BE2C (cell line): ENCODE data around the gene RPS17.

Source experiments
- DNase-seq: peaks from one replicate; pipeline ENCODE4 v3.0.0-alpha.2; 2020
- H3K27me3 ChIP-seq: fragments of 250-450 bp; sonication (Bioruptor Pico); 2 replicates; pipeline ENCODE4 v1.5.1; 2020; ENCODE audit warnings: mild to moderate bottlenecking
- H3K36me3 ChIP-seq: fragments of 250-450 bp; sonication (Bioruptor Pico); 2 replicates; pipeline ENCODE4 v1.5.1; 2020; ENCODE audit warnings: mild to moderate bottlenecking
- H3K4me1 ChIP-seq: fragments of 250-450 bp; sonication (Bioruptor Pico); 2 replicates; pipeline ENCODE4 v1.5.1; 2020
- H3K4me3 ChIP-seq: 2 replicates; pipeline ENCODE4 v1.5.1; 2011; ENCODE audit warnings: low read depth, low read length
- H3K9me3 ChIP-seq: fragments of 250-450 bp; sonication (Bioruptor Pico); 2 replicates; pipeline ENCODE4 v1.5.1; 2020
- TF ChIP-seq, protein P1 (sequence below): IDR thresholded peaks from 2 replicates; pipeline ENCODE4 v1.5.1; 2012; ENCODE audit warnings: mild to moderate bottlenecking, low read depth, low read length

RPS17 gene

DNA sequence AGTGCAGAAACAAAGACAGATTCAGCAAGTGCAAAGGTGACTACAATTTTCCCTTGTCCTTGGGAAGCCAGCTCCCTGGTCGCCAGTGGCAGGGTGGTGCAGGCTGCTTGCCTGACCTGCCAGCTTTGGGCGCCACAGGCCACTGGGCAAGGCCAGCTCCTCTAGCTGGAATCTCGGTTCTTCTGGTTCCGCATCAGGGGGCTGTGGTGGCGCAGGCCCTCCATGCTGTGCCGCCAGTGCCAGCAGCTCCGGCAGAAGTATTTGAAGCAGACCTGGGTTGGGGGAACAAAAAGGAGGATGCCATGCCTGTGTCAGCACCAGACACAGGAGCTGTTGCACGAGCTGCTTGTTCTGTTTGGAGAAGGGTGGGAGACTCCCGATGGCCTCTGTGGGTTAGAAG, 4.2 kb upstream of the RPS17 start:
- DNase-seq, result no peak
- Histone ChIP-seq H3K27me3 (no peaks in the 10 kb centered on the region), H3K4me1 (no peaks in the 10 kb centered on the region), H3K4me3 (no peak overlapping the region), H3K36me3 (peaks cover 6% of the 10 kb centered on the region), H3K9me3 (no peaks in the 10 kb centered on the region)
- TF ChIP-seq, protein P1, sequence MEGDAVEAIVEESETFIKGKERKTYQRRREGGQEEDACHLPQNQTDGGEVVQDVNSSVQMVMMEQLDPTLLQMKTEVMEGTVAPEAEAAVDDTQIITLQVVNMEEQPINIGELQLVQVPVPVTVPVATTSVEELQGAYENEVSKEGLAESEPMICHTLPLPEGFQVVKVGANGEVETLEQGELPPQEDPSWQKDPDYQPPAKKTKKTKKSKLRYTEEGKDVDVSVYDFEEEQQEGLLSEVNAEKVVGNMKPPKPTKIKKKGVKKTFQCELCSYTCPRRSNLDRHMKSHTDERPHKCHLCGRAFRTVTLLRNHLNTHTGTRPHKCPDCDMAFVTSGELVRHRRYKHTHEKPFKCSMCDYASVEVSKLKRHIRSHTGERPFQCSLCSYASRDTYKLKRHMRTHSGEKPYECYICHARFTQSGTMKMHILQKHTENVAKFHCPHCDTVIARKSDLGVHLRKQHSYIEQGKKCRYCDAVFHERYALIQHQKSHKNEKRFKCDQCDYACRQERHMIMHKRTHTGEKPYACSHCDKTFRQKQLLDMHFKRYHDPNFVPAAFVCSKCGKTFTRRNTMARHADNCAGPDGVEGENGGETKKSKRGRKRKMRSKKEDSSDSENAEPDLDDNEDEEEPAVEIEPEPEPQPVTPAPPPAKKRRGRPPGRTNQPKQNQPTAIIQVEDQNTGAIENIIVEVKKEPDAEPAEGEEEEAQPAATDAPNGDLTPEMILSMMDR, result no peak

DNA sequence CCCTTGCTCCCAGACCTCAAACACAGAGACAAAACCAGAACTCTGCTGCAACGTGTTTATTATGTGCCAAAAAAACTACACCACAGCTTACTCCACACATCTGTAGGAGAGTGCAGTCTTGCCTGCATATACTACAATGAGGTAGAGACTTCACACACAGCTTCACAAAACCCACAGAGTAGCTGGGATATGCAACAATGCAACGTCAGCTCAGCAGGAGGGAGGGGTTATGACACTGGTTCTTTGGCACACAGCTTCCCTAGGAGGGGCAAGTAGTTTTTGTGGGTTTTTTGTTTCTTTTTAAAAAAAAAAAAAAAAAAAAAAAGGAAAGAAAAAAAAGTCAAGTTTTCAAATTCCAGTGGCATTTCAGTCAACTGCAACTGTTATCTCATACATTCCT, 2.9 kb upstream of the RPS17 start:
- peaks cover 18% of the 10 kb centered on the region for H3K36me3 ChIP-seq
- H3K27me3 ChIP-seq, result no peaks in the 10 kb centered on the region
- TF ChIP-seq, protein P1, result no peak
- H3K4me3 ChIP-seq, result no peak overlapping the region
- no peaks in the 10 kb centered on the region for H3K4me1 ChIP-seq
- no peaks in the 10 kb centered on the region for H3K9me3 ChIP-seq
- no peak for DNase-seq

DNA sequence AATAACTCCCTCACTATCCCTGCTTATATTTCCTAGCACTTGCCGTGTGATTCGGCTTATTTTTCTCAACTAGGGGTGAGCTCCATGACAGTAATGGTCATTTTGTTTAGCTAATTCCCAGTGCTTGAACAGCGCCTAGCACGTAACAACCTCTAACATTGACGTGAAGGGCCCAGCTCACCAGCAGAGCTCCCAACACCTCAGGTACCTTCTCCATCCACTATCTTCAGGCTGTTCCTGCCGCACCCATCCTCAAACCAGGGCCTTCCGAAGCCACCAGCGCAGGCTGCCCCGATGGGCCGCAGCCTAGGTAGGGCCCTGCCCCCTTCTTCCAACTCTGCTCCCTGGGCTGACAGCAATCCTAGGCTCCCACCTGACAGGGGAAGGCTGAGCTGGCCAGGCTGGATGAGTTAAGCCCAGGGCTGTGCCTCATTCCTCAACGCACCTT, 751 bp upstream of the RPS17 start:
- TF ChIP-seq, protein P1, result no peak
- no peak for DNase-seq
- H3K27me3 ChIP-seq, result no peaks in the 10 kb centered on the region
- H3K4me3 ChIP-seq, result peak overlapping the region; percentile 99
- H3K9me3 ChIP-seq, result no peaks in the 10 kb centered on the region
- H3K36me3 ChIP-seq, result peaks cover 39% of the 10 kb centered on the region
- H3K4me1 ChIP-seq, result no peaks in the 10 kb centered on the region

DNA sequence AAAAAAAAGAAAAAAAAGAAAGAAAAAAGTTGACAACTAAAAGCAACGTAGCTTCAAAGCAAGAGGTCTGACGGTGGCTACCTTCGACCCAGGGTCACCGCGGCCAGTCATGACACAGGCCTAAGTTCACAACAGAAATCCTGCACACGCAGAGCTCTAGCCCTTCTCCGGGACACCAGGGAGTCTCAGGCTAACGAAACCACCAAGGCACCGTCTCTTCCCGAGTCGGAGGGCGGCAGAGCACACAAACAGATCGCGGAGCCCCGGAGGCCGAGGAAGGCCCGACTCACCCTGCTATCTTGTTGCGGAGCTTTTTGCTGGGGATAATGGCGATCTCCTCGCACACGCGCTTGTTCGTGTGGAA, 584 bp downstream of the RPS17 start:
- TF ChIP-seq, protein P1, result no peak
- no peaks in the 10 kb centered on the region for H3K4me1 ChIP-seq
- no peaks in the 10 kb centered on the region for H3K27me3 ChIP-seq
- H3K4me3 ChIP-seq, result peak overlapping the region; percentile 99
- peaks cover 51% of the 10 kb centered on the region for H3K36me3 ChIP-seq
- no peaks in the 10 kb centered on the region for H3K9me3 ChIP-seq
- no peak for DNase-seq

DNA sequence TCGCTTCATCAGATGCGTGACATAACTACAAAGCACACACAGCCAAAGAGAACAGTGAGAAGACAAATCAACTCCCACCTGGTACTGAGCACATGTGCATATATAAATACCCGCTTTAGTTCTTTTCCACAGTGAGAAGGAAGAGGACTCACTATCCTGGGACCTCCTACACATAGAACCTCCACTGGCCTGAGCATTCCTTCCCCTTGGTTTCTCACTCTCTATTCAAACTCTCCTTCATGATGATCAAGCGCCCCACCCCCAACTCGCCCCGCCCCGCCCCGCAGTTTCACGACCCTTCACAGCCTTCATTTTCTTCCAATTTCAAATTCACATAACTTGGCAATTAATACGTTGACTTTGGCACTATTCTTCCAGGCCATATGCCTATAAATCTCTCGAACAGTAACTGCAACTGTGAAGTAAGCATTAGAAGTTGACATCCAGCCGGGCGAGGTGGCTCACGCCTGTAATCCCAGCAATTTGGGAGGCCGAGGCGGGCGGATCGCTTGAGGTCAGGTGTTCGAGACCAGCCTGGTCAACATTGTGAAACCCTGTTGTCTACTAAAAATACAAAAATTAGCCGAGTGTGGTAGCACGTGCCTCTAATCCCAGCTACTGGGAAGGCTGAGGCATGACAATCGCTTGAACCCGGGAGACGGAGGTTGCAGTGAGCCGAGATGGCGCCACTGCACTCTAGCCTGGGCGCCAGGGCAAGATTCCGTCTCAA, 1.1 kb downstream of the RPS17 start:
- Histone ChIP-seq H3K9me3 (no peaks in the 10 kb centered on the region), H3K36me3 (peaks cover 56% of the 10 kb centered on the region), H3K4me1 (no peaks in the 10 kb centered on the region), H3K27me3 (no peaks in the 10 kb centered on the region), H3K4me3 (peak overlapping the region; percentile 99)
- DNase-seq, result no peak
- TF ChIP-seq, protein P1, result no peak

DNA sequence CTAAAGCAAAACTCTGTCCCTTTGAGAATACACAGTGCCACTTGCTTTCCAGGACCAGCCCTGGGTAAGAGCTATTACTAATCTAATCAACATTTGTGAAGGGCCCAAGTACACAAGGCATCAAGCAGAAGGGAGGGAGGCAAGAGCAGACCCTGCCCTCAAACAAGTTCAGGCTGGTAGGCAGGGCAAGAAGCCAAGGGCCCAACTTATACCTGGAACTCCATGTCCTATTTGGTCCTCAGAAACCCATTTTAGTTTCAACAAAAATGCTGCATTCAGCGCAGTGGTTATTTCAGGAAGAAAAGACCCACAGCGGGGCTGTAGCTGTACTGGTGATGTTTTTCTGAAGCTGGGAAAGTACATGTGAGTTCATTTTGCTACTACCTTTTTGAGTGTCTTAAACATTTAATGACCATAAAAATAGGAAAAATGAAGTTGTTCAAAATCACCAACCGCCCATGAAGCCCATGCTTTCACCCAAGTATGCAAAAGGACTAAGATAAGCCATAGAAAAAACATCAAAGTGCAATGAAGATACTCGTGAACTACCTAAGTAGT, 2.8 kb downstream of the RPS17 start:
- TF ChIP-seq, protein P1, result no peak
- H3K9me3 ChIP-seq, result no peaks in the 10 kb centered on the region
- peak overlapping the region; percentile 99; the same call in 1 of the 2 replicates for H3K4me3 ChIP-seq
- peaks cover 66% of the 10 kb centered on the region for H3K36me3 ChIP-seq
- no peaks in the 10 kb centered on the region for H3K27me3 ChIP-seq
- DNase-seq, result no peak
- H3K4me1 ChIP-seq, result no peaks in the 10 kb centered on the region
